GM12801 (cell line): Measurements from ENCODE around the gene BTBD10.

Experiments
- CTCF ChIP-seq: IDR thresholded peaks from one replicate; pipeline ENCODE4 v1.5.1; 2011; ENCODE audit warnings: control low read depth; ENCODE audit not compliant: insufficient read length; ENCODE audit errors: extremely low read depth

BTBD10 gene

GRCh38 chr11:13346470-13346869 is 116.6 kb downstream of the BTBD10 start:
- TF ChIP-seq CTCF, result no peak

GRCh38 chr11:13344818-13345217 is 118.2 kb downstream of the BTBD10 start:
- TF ChIP-seq CTCF, result no peak

GRCh38 chr11:13343931-13344717 is 118.9 kb downstream of the BTBD10 start:
- TF ChIP-seq CTCF, result no peak

GRCh38 chr11:13343067-13343466 is 120.0 kb downstream of the BTBD10 start:
- TF ChIP-seq CTCF, result no peak

GRCh38 chr11:13341026-13341425 is 122.0 kb downstream of the BTBD10 start:
- TF ChIP-seq CTCF, result no peak

GRCh38 chr11:13339195-13340153 is 123.5 kb downstream of the BTBD10 start:
- TF ChIP-seq CTCF, result no peak

- no peak for TF ChIP-seq CTCF
These were observed 124.5 kb downstream of the BTBD10 start for GRCh38 chr11:13338427-13339069.
